ENCODE results near the gene CPT2.

Gene CPT2

GRCh38 chr1:53262000-53262399 is 65.4 kb downstream of the CPT2 start:
- H2BK120ac ChIP-seq (ENCODE audit: low read depth, low read length), result no peak overlapping the region
- no peak overlapping the region for H4K91ac ChIP-seq (ENCODE audit: low read depth, low read length, poor library complexity)
- no peak overlapping the region for H3K4me3 ChIP-seq (ENCODE audit: low read length in 2 of 2)
- no peak overlapping the region for H2BK12ac ChIP-seq (ENCODE audit: low read length)
- H3K27me3 ChIP-seq (ENCODE audit: control insufficient read depth in 3 of 3, insufficient read depth in 3 of 3, low read depth in 1 of 3, low read length in 3 of 3), result no peaks in the 10 kb centered on the region
- H2AFZ ChIP-seq (ENCODE audit: low read length), result no peak overlapping the region
- H3K14ac ChIP-seq (ENCODE audit: low read length), result no peak overlapping the region
- peaks cover 71 to 100% of the 10 kb centered on the region in 2 donors for H3K36me3 ChIP-seq (replicated peaks in 1 of 2; ENCODE audit: control insufficient read depth in 2 of 2, insufficient read depth in 2 of 2, low read length in 2 of 2)
- H3K23ac ChIP-seq (ENCODE audit: low read depth, low read length, poor library complexity), result no peak overlapping the region
- H2BK5ac ChIP-seq (ENCODE audit: low read length), result no peak overlapping the region
- no peak overlapping the region for H3K4me2 ChIP-seq (ENCODE audit: insufficient read depth, low read length, poor library complexity, severe bottlenecking)
- DNase-seq (ENCODE audit: low spot score), result no peak
- H3K27ac ChIP-seq (replicated peaks; ENCODE audit: low read length), result no peak overlapping the region
- no peaks in the 10 kb centered on the region for H3K79me1 ChIP-seq (ENCODE audit: low read depth, low read length)
- H4K8ac ChIP-seq (ENCODE audit: low read depth, low read length), result no peak overlapping the region
- H3K9ac ChIP-seq (ENCODE audit: low read depth, low read length, poor library complexity), result no peak overlapping the region
- no peak overlapping the region for H3K18ac ChIP-seq (ENCODE audit: low read length)
- no peaks in the 10 kb centered on the region for H3K4me1 ChIP-seq (ENCODE audit: control insufficient read depth in 2 of 2, insufficient read depth in 1 of 2, low read depth in 1 of 2, low read length in 2 of 2)
- H2AK5ac ChIP-seq (ENCODE audit: low read depth, low read length), result no peak overlapping the region
- no peaks in the 10 kb centered on the region for H3K9me3 ChIP-seq (replicated peaks in 1 of 2; ENCODE audit: control insufficient read depth in 2 of 2, insufficient read depth in 1 of 2, low read depth in 1 of 2, low read length in 2 of 2)
- no peak overlapping the region for H2BK15ac ChIP-seq (ENCODE audit: low read length)
- no peak overlapping the region for H3K4ac ChIP-seq (ENCODE audit: low read length)
- WGBS, 2 donors (ENCODE audit: extremely low coverage in 2 of 2, insufficient read length in 2 of 2, insufficient replicate concordance in 1 of 2), result no CpG with 5 or more reads among the region's 3 CpGs
